Prostate gland (tissue), 2 donors: ENCODE measurements around the gene DUSP11. TPM values are rescaled to one million over a fixed set of nuclear protein-coding genes. Genes with fewer than 3 reads are reported as not detected.
"Not testable (repeated sequence)": the region's sequence is repeated elsewhere in the genome, so short reads cannot be mapped to it uniquely, and the experiment has no call there.

Source experiments
- DNase-seq: peaks from one replicate; pipeline ENCODE4 v3.0.0-alpha.2; 2019; ENCODE audit warnings: low spot score
- H3K27ac ChIP-seq, 2 donors: fragments of 200-600 bp; sonication (generic); 2 replicates each; pipeline ENCODE4 v1.5.1; 2017 to 2019
- H3K27me3 ChIP-seq: fragments of 200-600 bp; sonication (generic); replicated peaks from 2 replicates; pipeline ENCODE4 v1.5.1; 2019; ENCODE audit not compliant: insufficient read depth
- H3K36me3 ChIP-seq, 2 donors: fragments of 200-600 bp; sonication (generic); 1 replicate in 1 of 2; 2 replicates in 1 of 2; pipeline versions ENCODE4 v1.5.1 to v1.8.1; 2017 to 2019
- H3K4me1 ChIP-seq: fragments of 200-600 bp; sonication (generic); replicated peaks from 2 replicates; pipeline ENCODE4 v1.5.1; 2019
- H3K4me3 ChIP-seq, 2 donors: fragments of 200-600 bp; sonication (generic); 2 replicates each; pipeline ENCODE4 v1.5.1; 2017 to 2019
- H3K9me3 ChIP-seq: fragments of 200-600 bp; sonication (generic); 2 replicates; pipeline ENCODE4 v1.5.1; 2017
- POLR2A ChIP-seq: fragments of 450-650 bp; IDR thresholded peaks from one replicate; pipeline ENCODE4 v1.6.1; 2016; ENCODE audit warnings: antibody characterized with exemption, mild to moderate bottlenecking
- POLR2AphosphoS5 ChIP-seq: sonication (generic); formaldehyde crosslinking; IDR thresholded peaks from one replicate; pipeline ENCODE4 v1.6.1; 2017; ENCODE audit warnings: antibody characterized with exemption
- WGBS: methylation state at CpG from one replicate; pipeline ENCODE4 v1.1.5; 2018; 5-methylcytosine and 5-hydroxymethylcytosine counted together
- intact Hi-C: fragments of 100-400 bp; cut with DNase I; formaldehyde crosslinking; loops from one replicate; pipeline ENCODE4 v1.14.2; 2022
- total RNA-seq, 2 donors: library from RNA; depleted of rRNA; stranded (reverse); fragments of >200 nt; gene quantifications; one replicate each; pipeline ENCODE4 v1.1.0, GENCODE V29; 2016
- TF ChIP-seq, protein P1 (sequence below), 4 experiments: fragments of 200-600 bp in 2 of 4; fragments of 450-650 bp in 2 of 4; sonication (generic) in 2 of 4; IDR thresholded peaks; 1 replicate in 3 of 4; 2 replicates in 1 of 4; pipeline ENCODE4 v1.5.1; 2016 to 2019; ENCODE audit warnings: antibody characterized with exemption in 4 of 4, mild to moderate bottlenecking in 2 of 4, moderate library complexity in 2 of 4

The DUSP11 gene
- total RNA-seq, 2 donors from 2014 or later, result 37.8 to 39.5 TPM

DNA sequence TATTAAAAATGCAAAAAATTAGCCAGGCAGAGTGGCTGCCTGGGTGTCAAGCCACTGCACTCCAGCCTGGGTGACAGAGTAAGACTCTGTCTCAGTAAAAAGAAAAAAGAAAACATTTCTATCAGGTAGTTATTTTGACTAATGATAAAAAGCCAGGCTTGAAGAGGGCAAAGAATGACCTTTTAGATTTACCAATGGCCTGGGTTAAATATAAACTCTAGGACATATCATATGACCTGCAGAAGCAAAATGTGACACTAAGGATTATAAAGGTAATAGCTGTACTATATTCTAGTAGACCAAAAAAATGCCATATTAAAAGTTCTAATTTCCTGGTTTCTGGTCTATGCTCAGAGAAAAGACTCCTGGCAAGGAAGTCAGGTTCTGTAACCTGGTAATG lies 32.7 kb upstream of the DUSP11 start:
- H3K4me3 ChIP-seq, result no peak overlapping the region
- no peaks in the 10 kb centered on the region for H3K27me3 ChIP-seq
- TF ChIP-seq POLR2AphosphoS5, result no peak
- no peak for TF ChIP-seq POLR2A
- TF ChIP-seq, protein P1, sequence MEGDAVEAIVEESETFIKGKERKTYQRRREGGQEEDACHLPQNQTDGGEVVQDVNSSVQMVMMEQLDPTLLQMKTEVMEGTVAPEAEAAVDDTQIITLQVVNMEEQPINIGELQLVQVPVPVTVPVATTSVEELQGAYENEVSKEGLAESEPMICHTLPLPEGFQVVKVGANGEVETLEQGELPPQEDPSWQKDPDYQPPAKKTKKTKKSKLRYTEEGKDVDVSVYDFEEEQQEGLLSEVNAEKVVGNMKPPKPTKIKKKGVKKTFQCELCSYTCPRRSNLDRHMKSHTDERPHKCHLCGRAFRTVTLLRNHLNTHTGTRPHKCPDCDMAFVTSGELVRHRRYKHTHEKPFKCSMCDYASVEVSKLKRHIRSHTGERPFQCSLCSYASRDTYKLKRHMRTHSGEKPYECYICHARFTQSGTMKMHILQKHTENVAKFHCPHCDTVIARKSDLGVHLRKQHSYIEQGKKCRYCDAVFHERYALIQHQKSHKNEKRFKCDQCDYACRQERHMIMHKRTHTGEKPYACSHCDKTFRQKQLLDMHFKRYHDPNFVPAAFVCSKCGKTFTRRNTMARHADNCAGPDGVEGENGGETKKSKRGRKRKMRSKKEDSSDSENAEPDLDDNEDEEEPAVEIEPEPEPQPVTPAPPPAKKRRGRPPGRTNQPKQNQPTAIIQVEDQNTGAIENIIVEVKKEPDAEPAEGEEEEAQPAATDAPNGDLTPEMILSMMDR (IDR thresholded peaks at IDR 0.05), result no peak
- intact Hi-C loops, result no loop called here
- no peaks in the 10 kb centered on the region for H3K9me3 ChIP-seq
- no peak overlapping the region for H3K27ac ChIP-seq
- H3K36me3 ChIP-seq, result no peaks in the 10 kb centered on the region
- DNase-seq, result no peak
- H3K4me1 ChIP-seq, result no peaks in the 10 kb centered on the region

DNA sequence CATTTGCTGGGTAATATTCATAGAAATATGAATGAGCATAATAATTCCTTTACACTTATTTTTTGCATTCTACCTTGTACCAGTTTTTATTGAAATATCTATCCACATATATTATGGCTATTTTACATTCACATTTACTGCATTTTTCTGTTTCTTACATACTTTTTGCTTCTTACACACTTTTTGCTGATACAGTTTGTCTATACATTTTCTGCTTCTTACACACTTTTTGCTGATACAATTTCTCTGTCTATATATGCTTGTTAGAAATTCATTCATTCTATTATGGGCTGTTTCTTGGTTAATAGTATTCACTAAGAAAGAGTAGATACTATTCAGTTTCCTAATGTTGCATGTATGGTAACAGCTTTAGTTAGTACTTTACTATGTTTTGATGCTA lies 32.0 kb upstream of the DUSP11 start:
- Histone ChIP-seq H3K4me3 (no peak overlapping the region), H3K4me1 (no peaks in the 10 kb centered on the region), H3K27ac (no peak overlapping the region), H3K27me3 (no peaks in the 10 kb centered on the region), H3K36me3 (no peaks in the 10 kb centered on the region), H3K9me3 (no peaks in the 10 kb centered on the region)
- TF ChIP-seq POLR2AphosphoS5 (no peak), POLR2A (no peak)
- TF ChIP-seq, protein P1 (IDR thresholded peaks at IDR 0.05), result no peak
- no peak for DNase-seq
- intact Hi-C loops, result no loop called here

DNA sequence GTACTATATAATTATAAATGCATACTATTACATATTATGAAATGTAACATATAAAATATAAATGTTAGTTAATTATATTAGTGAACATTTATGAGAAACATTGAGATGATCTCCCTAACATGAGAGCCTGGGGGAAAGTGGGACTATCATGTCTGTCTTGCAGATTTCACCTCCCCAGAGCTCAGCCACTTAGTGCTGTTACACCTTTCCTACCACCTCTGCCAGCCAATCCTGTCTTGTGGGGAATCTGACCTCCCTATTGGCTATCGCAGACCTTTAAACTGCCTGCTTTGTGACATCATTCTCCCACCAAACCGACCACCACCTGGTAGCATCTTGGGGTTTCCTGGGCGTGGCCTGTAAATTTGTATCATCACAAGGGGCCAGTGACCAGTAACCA lies 4.0 kb upstream of the DUSP11 start, which contains the start of gene C2orf78:
TSS of gene C2orf78 (plus strand) at position 301 of the 400 bp plus-strand sequence. CDS start 127 bp downstream, outside the sequence.
- no CpG with 5 or more reads among the region's 3 CpGs for WGBS
- H3K36me3 ChIP-seq, H3K9me3 ChIP-seq, H3K27me3 ChIP-seq, DNase-seq, H3K4me3 ChIP-seq, H3K27ac ChIP-seq, H3K4me1 ChIP-seq, intact Hi-C loops: not testable (repeated sequence)

DNA sequence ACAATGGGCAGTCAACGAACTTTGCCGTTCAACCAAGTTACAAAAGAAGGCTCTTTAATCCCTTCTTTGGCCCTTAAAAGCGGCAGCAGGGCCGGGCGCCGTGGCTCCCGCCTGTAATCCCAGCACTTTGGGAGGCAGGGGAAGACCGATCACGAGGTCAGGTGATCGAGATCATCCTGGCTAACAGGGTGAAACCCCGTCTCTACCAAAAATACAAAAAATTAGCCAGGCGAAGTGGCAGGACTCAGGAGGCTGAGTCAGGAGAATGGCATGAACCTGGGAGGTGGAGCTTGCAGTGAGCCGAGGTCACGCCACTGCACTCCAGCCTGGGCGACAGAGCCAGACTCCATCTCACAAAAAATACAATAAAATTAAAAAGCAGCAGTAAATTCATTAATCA lies 3.5 kb upstream of the DUSP11 start:
- H3K36me3 ChIP-seq, H3K4me1 ChIP-seq, intact Hi-C loops, DNase-seq, H3K27ac ChIP-seq, H3K9me3 ChIP-seq, H3K4me3 ChIP-seq, H3K27me3 ChIP-seq: not testable (repeated sequence)
- WGBS, result 81% methylated on average over 15 of the region's 15 CpGs

DNA sequence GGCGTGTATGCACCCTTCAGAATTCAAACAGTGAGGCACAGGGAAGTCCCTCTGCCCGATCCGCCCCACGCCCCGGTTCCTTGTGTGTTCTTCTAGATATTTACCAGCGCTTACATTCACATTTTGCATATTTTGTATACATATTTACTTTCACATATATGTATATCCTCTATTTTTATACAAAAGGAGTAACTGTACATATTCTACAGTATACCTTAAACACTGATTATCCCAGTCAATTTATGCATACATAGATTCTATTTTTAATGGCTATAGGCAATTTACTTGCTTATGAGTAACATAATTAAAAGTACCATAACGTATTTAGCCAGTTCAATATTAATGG lies 307 bp upstream of the DUSP11 start:
- intact Hi-C loops, result no loop called here
- H3K4me3 ChIP-seq, result peak overlapping the region; percentile 71 to 81
- no peak for DNase-seq
- TF ChIP-seq POLR2A, result no peak
- TF ChIP-seq, protein P1 (IDR thresholded peaks at IDR 0.05), result no peak
- TF ChIP-seq POLR2AphosphoS5, result no peak
- WGBS, result 9% methylated on average over 7 of the region's 7 CpGs
- H3K27ac ChIP-seq, result peak overlapping the region; percentile 88 to 92
- no peaks in the 10 kb centered on the region for H3K4me1 ChIP-seq
- no peaks in the 10 kb centered on the region for H3K27me3 ChIP-seq
- peaks cover 0 to 8% of the 10 kb centered on the region in 2 donors for H3K36me3 ChIP-seq
- no peaks in the 10 kb centered on the region for H3K9me3 ChIP-seq

DNA sequence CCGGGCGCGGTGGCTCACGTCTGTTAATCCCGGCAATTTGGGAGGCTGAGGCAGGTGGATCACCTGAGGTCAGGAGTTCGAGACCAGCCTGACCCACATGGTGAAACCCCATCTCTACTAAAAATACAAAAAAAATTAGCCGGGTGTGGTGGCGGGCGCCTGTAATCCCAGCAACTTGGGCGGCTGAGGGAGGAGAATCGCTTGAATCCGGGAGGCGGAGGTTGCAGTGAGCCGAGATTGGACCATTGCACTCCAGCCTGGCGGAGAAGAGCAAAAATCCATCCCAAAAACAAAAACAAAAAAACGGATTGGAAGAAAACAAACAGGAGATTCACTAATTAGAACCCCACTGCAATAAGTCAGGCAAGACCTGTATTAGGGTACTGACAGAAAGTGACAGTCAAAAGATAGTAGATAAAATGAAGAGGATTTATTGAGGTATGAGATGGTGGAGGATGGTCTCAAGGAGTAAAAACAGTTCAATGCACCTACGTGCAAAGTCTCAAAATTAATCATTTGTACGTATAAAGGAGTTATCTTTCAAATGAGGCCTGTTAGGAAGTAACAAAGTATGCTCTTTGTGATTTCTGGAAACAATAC lies 936 bp downstream of the DUSP11 start:
- H3K27me3 ChIP-seq, intact Hi-C loops, H3K4me1 ChIP-seq, DNase-seq, H3K36me3 ChIP-seq, H3K9me3 ChIP-seq: not testable (repeated sequence)
- WGBS, result 69% methylated on average over 18 of the region's 18 CpGs
- H3K27ac ChIP-seq, result peak overlapping the region; percentile 88 to 92
- peak overlapping the region; percentile 71 to 81 for H3K4me3 ChIP-seq
